HEK293T (cell line): ENCODE results near the gene POLD2.

Source experiments
- CTCF ChIA-PET: fragments of 350-600 bp; formaldehyde crosslinking; extraction: SDS; loops from one replicate; lab custom pipeline; 2021; ENCODE audit warnings: antibody characterized with exemption, inconsistent platforms; lab: Yijun Ruan, JAX
- POLR2A ChIA-PET: fragments of 350-600 bp; formaldehyde crosslinking; extraction: SDS; loops from one replicate; lab custom pipeline; 2020; ENCODE audit warnings: antibody characterized with exemption, inconsistent platforms; lab: Yijun Ruan, JAX
- DNase-seq: peaks from one replicate; pipeline ENCODE4 v3.0.0; 2012; ENCODE audit warnings: mixed read lengths; ENCODE audit errors: extremely low spot score
- ARNT ChIP-seq: fragments of 450-650 bp; IDR thresholded peaks from 2 replicates; pipeline ENCODE4 v1.6.1; 2017; ENCODE audit warnings: mild to moderate bottlenecking
- BHLHE40 ChIP-seq: fragments of 450-650 bp; IDR thresholded peaks from 2 replicates; pipeline ENCODE4 v1.6.1; 2016; ENCODE audit warnings: mild to moderate bottlenecking, moderate library complexity, borderline replicate concordance
- CTBP1 ChIP-seq: fragments of 450-650 bp; IDR thresholded peaks from 2 replicates; pipeline ENCODE4 v1.6.1; 2016; ENCODE audit warnings: borderline replicate concordance
- ELF4 ChIP-seq: fragments of 450-650 bp; IDR thresholded peaks from 2 replicates; pipeline ENCODE4 v1.6.1; 2017; ENCODE audit warnings: antibody characterized with exemption
- FOXA1 ChIP-seq: fragments of 450-650 bp; IDR thresholded peaks from 2 replicates; pipeline ENCODE4 v1.6.1; 2016; ENCODE audit warnings: mild to moderate bottlenecking
- FOXK2 ChIP-seq: fragments of 450-650 bp; IDR thresholded peaks from 2 replicates; pipeline ENCODE4 v1.6.1; 2016; ENCODE audit warnings: mild to moderate bottlenecking
- FOXM1 ChIP-seq: fragments of 450-650 bp; IDR thresholded peaks from 2 replicates; pipeline ENCODE4 v1.6.1; 2017; ENCODE audit warnings: mild to moderate bottlenecking, borderline replicate concordance
- HDGF ChIP-seq: fragments of 450-650 bp; IDR thresholded peaks from 2 replicates; pipeline ENCODE4 v1.6.1; 2017; ENCODE audit warnings: antibody characterized with exemption, borderline replicate concordance
- L3MBTL2 ChIP-seq: fragments of 450-650 bp; conservative IDR thresholded peaks from 2 replicates; pipeline ENCODE4 v1.6.1; 2016; ENCODE audit warnings: mild to moderate bottlenecking
- LEF1 ChIP-seq: fragments of 450-650 bp; IDR thresholded peaks from 2 replicates; pipeline ENCODE4 v1.6.1; 2017; ENCODE audit warnings: mild to moderate bottlenecking, borderline replicate concordance
- NFRKB ChIP-seq: fragments of 450-650 bp; IDR thresholded peaks from 2 replicates; pipeline ENCODE4 v1.6.1; 2016; ENCODE audit warnings: mild to moderate bottlenecking, moderate library complexity
- PKNOX1 ChIP-seq: fragments of 450-650 bp; IDR thresholded peaks from 2 replicates; pipeline ENCODE4 v1.6.1; 2016
- SP1 ChIP-seq: fragments of 450-650 bp; IDR thresholded peaks from 2 replicates; pipeline ENCODE4 v1.6.1; 2017
- SUZ12 ChIP-seq: fragments of 450-650 bp; IDR thresholded peaks from 2 replicates; pipeline ENCODE4 v1.6.1; 2016; ENCODE audit warnings: mild to moderate bottlenecking
- TARDBP ChIP-seq: fragments of 450-650 bp; IDR thresholded peaks from 2 replicates; pipeline ENCODE4 v1.6.1; 2016
- ZNF384 ChIP-seq: fragments of 450-650 bp; IDR thresholded peaks from 2 replicates; pipeline ENCODE4 v1.6.1; 2016

The POLD2 gene

DNA sequence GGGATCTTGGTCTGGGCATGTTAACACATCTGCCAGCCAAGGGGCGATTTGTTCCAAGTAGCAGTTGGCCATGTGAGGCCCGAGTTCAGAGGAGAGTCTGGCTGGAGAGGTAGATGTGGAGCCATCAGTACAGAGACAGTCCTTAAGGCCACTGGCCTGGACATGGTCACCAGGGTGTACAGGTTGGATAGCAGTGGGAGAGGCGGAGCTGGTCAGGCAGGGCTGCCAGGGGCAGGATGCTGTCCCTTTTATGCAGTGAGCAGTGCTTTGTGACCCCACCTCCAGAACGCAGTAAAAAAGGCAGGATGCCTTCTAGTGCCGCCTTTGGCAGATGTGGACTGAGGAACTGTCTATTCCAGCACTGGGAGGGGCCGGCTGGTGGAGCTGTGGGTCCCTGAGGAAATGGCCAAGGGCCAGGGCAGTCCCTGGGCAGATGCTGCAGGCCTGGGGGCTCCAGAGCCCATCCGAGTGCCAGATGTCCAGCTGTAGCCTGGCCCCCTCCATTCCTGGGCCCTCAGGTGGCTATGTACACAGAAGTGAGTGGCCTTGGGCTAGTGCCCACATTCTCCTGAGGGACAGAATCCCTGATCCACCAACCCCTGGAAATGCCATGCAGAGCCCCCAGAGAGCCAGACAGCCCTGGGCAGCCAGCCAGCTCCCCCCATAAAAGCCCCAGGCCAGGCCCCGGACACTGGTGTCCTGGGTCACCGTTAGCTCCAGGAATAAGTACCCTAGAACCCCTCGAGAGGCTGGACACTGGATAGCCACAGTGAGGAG, 34.9 kb upstream of the POLD2 start:
- TF ChIP-seq SUZ12 (no peak), NFRKB (no peak), PKNOX1 (no peak), BHLHE40 (no peak), FOXM1 (no peak), FOXA1 (no peak), HDGF (no peak), SP1 (no peak), ARNT (no peak), ELF4 (no peak), TARDBP (no peak), LEF1 (no peak), CTBP1 (no peak), L3MBTL2 (no peak), FOXK2 (no peak), ZNF384 (no peak)
- no peak for DNase-seq
- POLR2A ChIA-PET: no interaction called here
- CTCF ChIA-PET: no interaction called here

GRCh38 chr7:44157116-44158080, 34.0 kb upstream of the POLD2 start:
- ChIA-PET POLR2A (no interaction called here), CTCF (no interaction called here)
- no peak for TF ChIP-seq NFRKB
- no peak for TF ChIP-seq ARNT
- no peak for TF ChIP-seq SP1
- TF ChIP-seq TARDBP: no peak
- TF ChIP-seq LEF1: no peak
- TF ChIP-seq FOXA1: no peak
- TF ChIP-seq ZNF384: no peak
- no peak for TF ChIP-seq CTBP1
- TF ChIP-seq PKNOX1: no peak
- no peak for TF ChIP-seq FOXM1
- no peak for TF ChIP-seq BHLHE40
- TF ChIP-seq ELF4: no peak
- no peak for TF ChIP-seq SUZ12
- no peak for TF ChIP-seq L3MBTL2
- no peak for TF ChIP-seq HDGF
- no peak for DNase-seq

- DNase-seq: no peak
- TF ChIP-seq SUZ12 (no peak), TARDBP (no peak), PKNOX1 (no peak), HDGF (no peak), NFRKB (no peak), FOXA1 (no peak), SP1 (no peak), L3MBTL2 (no peak), BHLHE40 (no peak), FOXM1 (no peak), ELF4 (no peak), LEF1 (no peak), ZNF384 (no peak)
- POLR2A ChIA-PET: no interaction called here
- CTCF ChIA-PET: no interaction called here
These were observed 33.2 kb upstream of the POLD2 start for GRCh38 chr7:44156453-44157010.

- no peak for DNase-seq
- ChIA-PET POLR2A (interaction anchor here (0.5 kb wide), 1 partner anchor 392 kb away, joined by 3 read pairs; no protein-coding TSS in a partner anchor), CTCF (no interaction called here)
- TF ChIP-seq PKNOX1: no peak
- no peak for TF ChIP-seq FOXA1
- no peak for TF ChIP-seq SP1
- no peak for TF ChIP-seq FOXM1
- TF ChIP-seq L3MBTL2: no peak
- no peak for TF ChIP-seq HDGF
- TF ChIP-seq TARDBP: no peak
- no peak for TF ChIP-seq ZNF384
- TF ChIP-seq CTBP1: no peak
- no peak for TF ChIP-seq ELF4
- no peak for TF ChIP-seq SUZ12
- no peak for TF ChIP-seq LEF1
- no peak for TF ChIP-seq FOXK2
- no peak for TF ChIP-seq ARNT
- no peak for TF ChIP-seq BHLHE40
These were observed 32.1 kb upstream of the POLD2 start for GRCh38 chr7:44155191-44156185.
